Ovary (tissue), 3 donors: ENCODE data around the gene SNX32.

Source experiments
- CTCF ChIP-seq, 3 donors: fragments of 450-650 bp in 2 of 3; fragments of 200-600 bp in 1 of 3; IDR thresholded peaks; one replicate each; pipeline versions ENCODE4 v1.5.1 to v1.8.0; 2016 to 2022; ENCODE audit warnings: antibody characterized with exemption in 3 of 3, mild to moderate bottlenecking in 1 of 3
- EP300 ChIP-seq: sonication (generic); formaldehyde crosslinking; IDR thresholded peaks from one replicate; pipeline ENCODE4 v1.6.1; 2017; ENCODE audit warnings: antibody characterized with exemption
- POLR2A ChIP-seq: fragments of 450-650 bp; IDR thresholded peaks from one replicate; pipeline ENCODE4 v1.6.1; 2017; ENCODE audit warnings: antibody characterized with exemption, mild to moderate bottlenecking, moderate library complexity
- donor health status: DM: no; HTN: no; CAD: no.

DNA sequence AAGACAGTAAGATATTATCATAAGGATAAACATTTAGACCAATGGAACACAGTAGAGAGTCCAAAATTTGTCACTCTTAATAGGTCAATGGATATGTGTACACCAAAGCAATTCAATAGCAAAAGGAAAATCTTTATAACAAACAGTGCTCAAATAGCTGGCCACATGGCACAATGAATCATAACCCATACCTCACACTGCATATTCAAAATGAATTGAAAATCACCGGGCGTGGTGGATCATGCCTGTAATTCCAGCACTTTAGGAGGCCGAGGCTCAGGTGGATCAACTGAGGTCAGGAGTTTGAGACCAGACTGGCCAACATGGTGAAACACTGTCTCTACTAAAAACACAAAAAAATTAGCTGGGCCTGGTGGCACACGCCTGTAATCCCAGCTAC lies 8.4 kb downstream of the SNX32 start:
- no peak for TF ChIP-seq CTCF (IDR thresholded peaks at IDR 0.05)
- no peak for TF ChIP-seq POLR2A
- no peak for TF ChIP-seq EP300
